Mucosa of descending colon (tissue), 3 donors: ENCODE measurements around the gene GLRA1. TPM values are rescaled to one million over a fixed set of nuclear protein-coding genes. Genes with fewer than 3 reads are reported as not detected.

Experiments used
- ATAC-seq: fragments of 200-7000 bp; cut with Tn5 transposase; one replicate; pipeline ENCODE4 v1.9.1; 2020; ENCODE audit warnings: mild to moderate bottlenecking, moderate library complexity
- DNase-seq, 3 donors: peaks; one replicate each; pipeline ENCODE4 v3.0.0-alpha.2; 2020
- H3K36me3 ChIP-seq: fragments of 200-600 bp; one replicate; pipeline ENCODE4 v1.8.0; 2021; ENCODE audit warnings: low read depth, mild to moderate bottlenecking
- H3K4me1 ChIP-seq: fragments of 200-600 bp; one replicate; pipeline ENCODE4 v1.8.0; 2021; ENCODE audit warnings: low read depth, mild to moderate bottlenecking
- H3K4me3 ChIP-seq: fragments of 200-600 bp; one replicate; pipeline ENCODE4 v1.8.0; 2021; ENCODE audit warnings: mild to moderate bottlenecking
- H3K9me3 ChIP-seq: fragments of 200-600 bp; one replicate; pipeline ENCODE4 v1.8.0; 2021; ENCODE audit warnings: mild to moderate bottlenecking
- intact Hi-C, 2 donors: fragments of 100-400 bp; cut with DNase I in 1 of 2; cut with micrococcal nuclease in 1 of 2; formaldehyde crosslinking; loops; one replicate each; pipeline versions ENCODE4 v1.11.0 to v1.11.1; 2022; cut with DNase I, micrococcal nuclease
- total RNA-seq, 3 donors: library from RNA; stranded (reverse); fragmentation: NEBNext Ultra II Directional in 2 of 3; extraction: Animal tissue kit (Norgen Biotek cat#: 25700) in 2 of 3; gene quantifications; one replicate each; pipeline versions ENCODE4 v1.2.1 to v1.2.4, GENCODE V29; 2021 to 2023
- TF ChIP-seq, protein P1 (sequence below): fragments of 200-600 bp; IDR thresholded peaks from one replicate; pipeline ENCODE4 v1.8.0; 2022; ENCODE audit warnings: antibody characterized with exemption, mild to moderate bottlenecking
- donor health status: DM: no; HTN: no; CAD: no; lungs with moderate emphysema.
- donor health status: DM: no; HTN: no; CAD: no.
- donor health status: DM: no; HTN: yes; CAD: no.

GLRA1 gene
- total RNA-seq, 3 donors from 2014 or later: not detected

GRCh38 chr5:151799407-151799806 lies 125.2 kb downstream of the GLRA1 start:
- TF ChIP-seq, protein P1, sequence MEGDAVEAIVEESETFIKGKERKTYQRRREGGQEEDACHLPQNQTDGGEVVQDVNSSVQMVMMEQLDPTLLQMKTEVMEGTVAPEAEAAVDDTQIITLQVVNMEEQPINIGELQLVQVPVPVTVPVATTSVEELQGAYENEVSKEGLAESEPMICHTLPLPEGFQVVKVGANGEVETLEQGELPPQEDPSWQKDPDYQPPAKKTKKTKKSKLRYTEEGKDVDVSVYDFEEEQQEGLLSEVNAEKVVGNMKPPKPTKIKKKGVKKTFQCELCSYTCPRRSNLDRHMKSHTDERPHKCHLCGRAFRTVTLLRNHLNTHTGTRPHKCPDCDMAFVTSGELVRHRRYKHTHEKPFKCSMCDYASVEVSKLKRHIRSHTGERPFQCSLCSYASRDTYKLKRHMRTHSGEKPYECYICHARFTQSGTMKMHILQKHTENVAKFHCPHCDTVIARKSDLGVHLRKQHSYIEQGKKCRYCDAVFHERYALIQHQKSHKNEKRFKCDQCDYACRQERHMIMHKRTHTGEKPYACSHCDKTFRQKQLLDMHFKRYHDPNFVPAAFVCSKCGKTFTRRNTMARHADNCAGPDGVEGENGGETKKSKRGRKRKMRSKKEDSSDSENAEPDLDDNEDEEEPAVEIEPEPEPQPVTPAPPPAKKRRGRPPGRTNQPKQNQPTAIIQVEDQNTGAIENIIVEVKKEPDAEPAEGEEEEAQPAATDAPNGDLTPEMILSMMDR: no peak
- no peak for ATAC-seq
- H3K9me3 ChIP-seq: no peaks in the 10 kb centered on the region
- DNase-seq: no peak
- H3K4me3 ChIP-seq: no peak overlapping the region
- no peaks in the 10 kb centered on the region for H3K36me3 ChIP-seq
- no peaks in the 10 kb centered on the region for H3K4me1 ChIP-seq
- intact Hi-C loops: no loop called here

GRCh38 chr5:151798674-151799073 lies 126.0 kb downstream of the GLRA1 start:
- ATAC-seq (no peak), DNase-seq (no peak)
- H3K4me3 ChIP-seq: no peak overlapping the region
- H3K4me1 ChIP-seq: no peaks in the 10 kb centered on the region
- no peaks in the 10 kb centered on the region for H3K36me3 ChIP-seq
- TF ChIP-seq, protein P1: no peak
- intact Hi-C loops: no loop called here
- no peaks in the 10 kb centered on the region for H3K9me3 ChIP-seq

- intact Hi-C loops: no loop called here
- no peaks in the 10 kb centered on the region for H3K9me3 ChIP-seq
- ATAC-seq (no peak), DNase-seq (no peak)
- H3K4me3 ChIP-seq: no peak overlapping the region
- no peaks in the 10 kb centered on the region for H3K4me1 ChIP-seq
- TF ChIP-seq, protein P1: no peak
- no peaks in the 10 kb centered on the region for H3K36me3 ChIP-seq
Observed at GRCh38 chr5:151795426-151795825, 129.2 kb downstream of the GLRA1 start.

- DNase-seq: no peak
- no peak for ATAC-seq
- H3K4me3 ChIP-seq: no peak overlapping the region
- H3K9me3 ChIP-seq: no peaks in the 10 kb centered on the region
- intact Hi-C loops: no loop called here
- TF ChIP-seq, protein P1: no peak
- H3K36me3 ChIP-seq: no peaks in the 10 kb centered on the region
- no peaks in the 10 kb centered on the region for H3K4me1 ChIP-seq
Observed at GRCh38 chr5:151793358-151793757, 131.3 kb downstream of the GLRA1 start.

DNA sequence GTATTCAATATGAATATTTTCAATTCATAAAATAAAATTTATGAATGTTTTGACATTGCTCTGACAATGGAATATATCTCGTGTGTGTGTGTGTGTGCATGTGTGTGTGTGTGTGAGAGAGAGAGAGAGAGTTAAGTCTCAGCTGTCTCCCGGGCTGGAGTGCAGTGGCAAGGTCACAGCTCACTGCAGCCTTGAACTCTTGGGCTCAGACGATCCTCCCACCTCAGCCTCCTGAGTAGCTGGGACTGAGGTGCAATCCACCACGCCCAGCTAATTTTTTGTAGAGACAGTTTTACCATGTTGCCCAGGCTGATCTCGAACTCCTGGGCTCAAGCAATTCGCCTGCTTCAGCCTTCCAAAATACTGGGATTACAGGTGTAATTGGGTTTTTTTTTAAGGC lies 136.8 kb downstream of the GLRA1 start:
- DNase-seq (no peak), ATAC-seq (no peak)
- Histone ChIP-seq H3K4me3 (no peak overlapping the region), H3K9me3 (no peaks in the 10 kb centered on the region), H3K4me1 (peaks cover 5% of the 10 kb centered on the region), H3K36me3 (no peaks in the 10 kb centered on the region)
- TF ChIP-seq, protein P1: no peak
- intact Hi-C loops: no loop called here

- H3K4me3 ChIP-seq: no peak overlapping the region
- TF ChIP-seq, protein P1: no peak
- intact Hi-C loops: no loop called here
- no peaks in the 10 kb centered on the region for H3K9me3 ChIP-seq
- peaks cover 5% of the 10 kb centered on the region for H3K4me1 ChIP-seq
- no peaks in the 10 kb centered on the region for H3K36me3 ChIP-seq
- no peak for DNase-seq
- ATAC-seq: no peak
Observed at GRCh38 chr5:151786468-151786867, 138.2 kb downstream of the GLRA1 start.
